Measurements from ENCODE around the gene PCARE. TPM values are rescaled to one million over a fixed set of nuclear protein-coding genes. Genes with fewer than 3 reads are reported as not detected.

Gene PCARE
- total and polyA plus RNA-seq, 4 experiments from 2014 or later, result not detected

GRCh38 chr2:29014331-29014730 lies 60.0 kb downstream of the PCARE start:
- H3K27me3 Mint-ChIP-seq, result no peaks in the 10 kb centered on the region
- Histone ChIP-seq H3K27ac (ENCODE audit: low read depth, low read length) (peak overlapping the region; percentile 86), H3K4me3 (ENCODE audit: low read length in 2 of 2) (peak overlapping the region; percentile 25 to 48), H3K4me1 (ENCODE audit: insufficient read depth, low read length) (peaks cover 83% of the 10 kb centered on the region), H3K36me3 (ENCODE audit: insufficient read depth, low read length) (no peaks in the 10 kb centered on the region), H3K27me3 (ENCODE audit: insufficient read depth, low read length) (no peaks in the 10 kb centered on the region), H3K9me3 (ENCODE audit: control insufficient read depth in 1 of 2, low read length in 2 of 2) (no peaks in the 10 kb centered on the region)
- H3K4me1 Mint-ChIP-seq, result peaks cover 65 to 90% (median 78%) of the 10 kb centered on the region in 4 donors
- H3K27ac Mint-ChIP-seq, result peak overlapping the region; percentile 99 to 100 (median 100)
- ChIA-PET POLR2A (ENCODE audit: partially characterized antibody) (interaction anchor here (0.9 to 9.1 kb wide), 7 partner anchors 14 to 144 kb away, joined by 3 to 209 read pairs (median 6); partner anchors contain the start of genes CLIP4, TRMT61B and WDR43), CTCF (ENCODE audit: partially characterized antibody) (interaction anchor here (1.0 to 8.3 kb wide), 8 partner anchors 14 to 102 kb away, joined by 3 to 76 read pairs (median 8); partner anchors contain the start of gene CLIP4)
- intact Hi-C loops (cut with micrococcal nuclease), result loop anchor here (1.0 to 10.0 kb wide), 7 partner anchors 14 to 1130 kb away; partner anchors contain the start of genes PPP1CB, SPDYA, WDR43 and YPEL5
- DNase-seq, result no peak
- peak overlapping the region; percentile 83 to 95 (median 88) for H3K4me3 Mint-ChIP-seq
- peaks cover 0 to 2% (median 0%) of the 10 kb centered on the region in 8 donors for H3K9me3 Mint-ChIP-seq
- no peaks in the 10 kb centered on the region for H3K36me3 Mint-ChIP-seq

DNA sequence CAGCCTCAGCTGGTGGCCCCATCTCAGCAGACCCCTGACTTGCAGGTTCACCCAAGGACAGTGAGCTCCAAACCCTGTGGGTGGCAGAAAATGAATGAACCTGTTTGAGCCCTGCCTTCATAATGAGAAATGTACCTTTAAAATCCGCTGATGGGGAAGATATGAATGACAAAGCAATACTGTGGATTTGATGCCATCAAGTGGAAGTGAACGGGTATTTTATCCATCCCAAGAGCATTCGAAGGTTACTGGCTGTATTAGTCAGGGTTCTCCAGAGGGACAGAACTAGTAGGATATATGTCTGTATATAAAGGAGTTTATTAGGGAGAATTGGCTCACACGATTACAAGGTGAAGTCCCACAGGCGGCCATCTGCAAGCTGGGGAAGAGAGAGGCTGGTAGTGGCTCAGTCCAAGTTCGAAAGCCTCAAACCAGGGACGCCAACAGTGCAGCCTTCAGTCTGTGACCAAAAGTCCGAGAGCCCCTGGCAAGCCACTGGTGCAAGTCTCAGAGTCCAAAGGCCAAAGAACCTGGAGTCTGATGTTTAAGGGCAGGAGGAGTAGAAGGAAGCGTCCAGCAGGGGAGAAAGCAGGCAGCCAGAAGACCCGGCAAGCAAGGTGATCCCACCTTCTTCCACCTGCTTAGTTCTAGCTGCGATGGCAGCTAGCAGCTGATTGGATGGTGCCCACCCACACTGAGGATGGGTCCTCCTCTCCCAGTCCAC lies 61.1 kb downstream of the PCARE start:
- peak overlapping the region; percentile 86 for H3K27ac ChIP-seq (ENCODE audit: low read depth, low read length)
- Mint-ChIP-seq H3K4me3 (peak overlapping the region; percentile 43 to 95 (median 88)), H3K36me3 (no peaks in the 10 kb centered on the region), H3K27me3 (no peaks in the 10 kb centered on the region), H3K4me1 (peaks cover 72 to 93% (median 83%) of the 10 kb centered on the region in 4 donors), H3K9me3 (peaks cover 0 to 2% (median 0%) of the 10 kb centered on the region in 8 donors), H3K27ac (peak overlapping the region; percentile 99 to 100 (median 100))
- H3K4me3 ChIP-seq (ENCODE audit: low read length in 2 of 2), result peak overlapping the region in 1 of 2 donors; percentile 48
- no peaks in the 10 kb centered on the region for H3K9me3 ChIP-seq (ENCODE audit: control insufficient read depth in 1 of 2, low read length in 2 of 2)
- peak in 1 of 5 donors; percentile 11 for DNase-seq
- no peaks in the 10 kb centered on the region for H3K36me3 ChIP-seq (ENCODE audit: insufficient read depth, low read length)
- POLR2A ChIA-PET (ENCODE audit: partially characterized antibody), result interaction anchor here (0.6 to 9.1 kb wide), 3 partner anchors 9 to 104 kb away, joined by 3 to 209 read pairs (median 164); partner anchors contain the start of gene CLIP4
- peaks cover 93% of the 10 kb centered on the region for H3K4me1 ChIP-seq (ENCODE audit: insufficient read depth, low read length)
- no peaks in the 10 kb centered on the region for H3K27me3 ChIP-seq (ENCODE audit: insufficient read depth, low read length)
- CTCF ChIA-PET (ENCODE audit: partially characterized antibody), result interaction anchor here (1.0 to 8.3 kb wide), 10 partner anchors 13 to 117 kb away, joined by 3 to 76 read pairs (median 6); no protein-coding TSS in a partner anchor
- intact Hi-C loops (cut with micrococcal nuclease), result loop anchor here (5.0 to 10.0 kb wide), 4 partner anchors 118 to 1132 kb away; partner anchors contain the start of genes PPP1CB, SPDYA, WDR43 and YPEL5

- Histone ChIP-seq H3K27ac (ENCODE audit: low read depth, low read length) (peak overlapping the region; percentile 86), H3K36me3 (ENCODE audit: insufficient read depth, low read length) (no peaks in the 10 kb centered on the region), H3K27me3 (ENCODE audit: insufficient read depth, low read length) (no peaks in the 10 kb centered on the region), H3K4me1 (ENCODE audit: insufficient read depth, low read length) (peaks cover 89% of the 10 kb centered on the region), H3K4me3 (ENCODE audit: low read length in 2 of 2) (peak overlapping the region in 1 of 2 donors; percentile 9), H3K9me3 (ENCODE audit: control insufficient read depth in 1 of 2, low read length in 2 of 2) (no peaks in the 10 kb centered on the region)
- Mint-ChIP-seq H3K4me3 (peak overlapping the region in 7 of 8 donors; percentile 53 to 95 (median 86)), H3K36me3 (no peaks in the 10 kb centered on the region), H3K9me3 (no peaks in the 10 kb centered on the region), H3K27ac (peak overlapping the region; percentile 99 to 100 (median 100)), H3K27me3 (no peaks in the 10 kb centered on the region), H3K4me1 (peaks cover 70 to 86% (median 80%) of the 10 kb centered on the region in 4 donors)
- intact Hi-C loops (cut with micrococcal nuclease), result loop anchor here (5.0 to 10.0 kb wide), 4 partner anchors 117 to 1133 kb away; partner anchors contain the start of genes PPP1CB, SPDYA, WDR43 and YPEL5
- peak; percentile 42 to 77 (median 45) for DNase-seq
- ChIA-PET CTCF (ENCODE audit: partially characterized antibody) (interaction anchor here (1.1 to 8.3 kb wide), 9 partner anchors 12 to 118 kb away, joined by 3 to 76 read pairs (median 6); no protein-coding TSS in a partner anchor), POLR2A (ENCODE audit: partially characterized antibody) (interaction anchor here (0.6 to 9.1 kb wide), 12 partner anchors 12 to 1134 kb away, joined by 3 to 209 read pairs (median 6); partner anchors contain the start of genes CLIP4, TRMT61B, WDR43 and YPEL5)
These were observed 62.1 kb downstream of the PCARE start for GRCh38 chr2:29012211-29012681.

Other genes with a start within 250 kb of the PCARE start
- gene TRMT61B, start 204.2 kb downstream of the PCARE start, total RNA-seq, result 10 to 100 TPM; 17.4 TPM
- 10 to 100 TPM; 23.7 to 24.3 TPM for gene TRMT61B, start 204.2 kb downstream of the PCARE start, polyA plus RNA-seq
- 10 to 100 TPM; 52.9 to 57.5 TPM for gene WDR43, start 179.9 kb downstream of the PCARE start, total RNA-seq
- gene WDR43, start 179.9 kb downstream of the PCARE start, polyA plus RNA-seq, result 10 to 100 TPM; 36.2 to 57.9 TPM
- gene TOGARAM2, start 93.2 kb downstream of the PCARE start, total RNA-seq, result 1 to 10 TPM; 1.8 to 2.7 TPM
- 1 to 10 TPM in 1 of 2 donors, under 1 TPM in 1; 0.46 to 1.6 TPM for gene TOGARAM2, start 93.2 kb downstream of the PCARE start, polyA plus RNA-seq
- 10 to 100 TPM; 65.2 to 69.2 TPM for gene CLIP4, start 40.9 kb upstream of the PCARE start, total RNA-seq
- gene CLIP4, start 40.9 kb upstream of the PCARE start, polyA plus RNA-seq, result 10 to 100 TPM; 23.1 to 24.6 TPM